ENCODE data around the gene ZNF274. TPM values are rescaled to one million over a fixed set of nuclear protein-coding genes. Genes with fewer than 3 reads are reported as not detected.

The ZNF274 gene
- total RNA-seq, 4 donors from 2014 or later: 16.5 to 30.4 (median 21.7) TPM

DNA sequence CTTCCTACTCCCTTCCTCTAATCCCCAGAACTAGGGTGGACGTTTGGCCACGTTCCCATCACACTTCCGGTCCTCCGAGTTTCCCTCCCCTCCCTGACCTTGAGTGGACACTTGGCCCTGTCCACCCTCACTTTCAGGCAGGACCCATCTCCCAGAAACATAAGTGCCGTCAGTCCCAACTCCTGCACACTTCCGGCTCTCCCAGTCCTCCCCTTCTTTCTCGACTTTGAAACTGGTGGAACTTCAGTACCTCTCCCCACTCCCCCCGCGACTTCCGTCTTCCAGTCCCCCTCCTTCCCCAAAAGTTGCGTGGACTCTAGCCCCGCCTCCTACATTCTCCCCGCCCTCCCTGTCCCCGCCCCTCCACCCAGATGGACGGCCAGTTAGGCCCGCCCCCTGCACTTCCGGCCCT is 278 bp upstream of the ZNF274 start:
- DNase-seq (ENCODE audit: low spot score) (no peak), ATAC-seq (ENCODE audit: low FRiP score) (no peak)
- TF ChIP-seq, protein P1, sequence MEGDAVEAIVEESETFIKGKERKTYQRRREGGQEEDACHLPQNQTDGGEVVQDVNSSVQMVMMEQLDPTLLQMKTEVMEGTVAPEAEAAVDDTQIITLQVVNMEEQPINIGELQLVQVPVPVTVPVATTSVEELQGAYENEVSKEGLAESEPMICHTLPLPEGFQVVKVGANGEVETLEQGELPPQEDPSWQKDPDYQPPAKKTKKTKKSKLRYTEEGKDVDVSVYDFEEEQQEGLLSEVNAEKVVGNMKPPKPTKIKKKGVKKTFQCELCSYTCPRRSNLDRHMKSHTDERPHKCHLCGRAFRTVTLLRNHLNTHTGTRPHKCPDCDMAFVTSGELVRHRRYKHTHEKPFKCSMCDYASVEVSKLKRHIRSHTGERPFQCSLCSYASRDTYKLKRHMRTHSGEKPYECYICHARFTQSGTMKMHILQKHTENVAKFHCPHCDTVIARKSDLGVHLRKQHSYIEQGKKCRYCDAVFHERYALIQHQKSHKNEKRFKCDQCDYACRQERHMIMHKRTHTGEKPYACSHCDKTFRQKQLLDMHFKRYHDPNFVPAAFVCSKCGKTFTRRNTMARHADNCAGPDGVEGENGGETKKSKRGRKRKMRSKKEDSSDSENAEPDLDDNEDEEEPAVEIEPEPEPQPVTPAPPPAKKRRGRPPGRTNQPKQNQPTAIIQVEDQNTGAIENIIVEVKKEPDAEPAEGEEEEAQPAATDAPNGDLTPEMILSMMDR (IDR thresholded peaks at IDR 0.05): no peak

- DNase-seq (ENCODE audit: low spot score) (no peak), ATAC-seq (ENCODE audit: low FRiP score) (no peak)
- TF ChIP-seq, protein P1 (IDR thresholded peaks at IDR 0.05): no peak
These were observed 955 bp downstream of the ZNF274 start for GRCh38 chr19:58183817-58184215.

GRCh38 chr19:58196901-58197616 is 14.2 kb downstream of the ZNF274 start:
- ATAC-seq (ENCODE audit: low FRiP score) (no peak), DNase-seq (ENCODE audit: low spot score) (no peak)
- TF ChIP-seq, protein P1 (IDR thresholded peaks at IDR 0.05): no peak

DNA sequence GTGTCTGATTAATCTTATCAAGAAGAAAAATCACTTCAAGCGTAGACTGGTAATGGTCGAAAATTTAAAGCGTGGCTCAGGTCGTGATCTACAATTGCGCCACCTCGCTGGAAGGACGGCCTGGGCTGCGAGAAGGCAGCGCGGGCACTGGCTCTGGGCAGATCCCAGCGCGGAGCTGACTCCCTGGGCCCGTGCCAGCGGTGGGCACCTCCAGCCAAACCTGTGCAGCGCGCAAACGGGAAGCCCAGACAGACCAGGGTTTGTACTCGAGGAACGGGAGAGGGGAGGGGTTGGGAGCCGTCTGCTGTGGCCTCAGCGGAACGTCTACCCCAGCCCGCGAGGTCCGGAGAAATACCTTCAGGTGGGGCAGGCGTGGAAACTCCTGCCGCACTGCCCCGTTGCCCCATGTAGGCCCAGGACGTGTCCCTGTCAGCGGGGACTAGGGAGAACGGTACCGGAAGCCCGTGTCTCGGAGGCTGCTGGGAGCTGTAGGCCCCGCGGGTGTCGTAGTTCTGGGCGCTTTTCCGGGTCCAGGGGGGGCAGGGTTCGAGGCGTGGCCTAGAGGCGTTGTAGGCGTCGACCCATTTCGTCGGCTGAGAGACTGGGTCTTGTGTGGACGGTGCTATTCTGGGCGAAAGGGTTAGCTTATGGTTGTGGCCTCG is 21.1 kb downstream of the ZNF274 start:
- TF ChIP-seq, protein P1 (IDR thresholded peaks at IDR 0.05): no peak
- DNase-seq (ENCODE audit: low spot score) (no peak), ATAC-seq (ENCODE audit: low FRiP score) (no peak)

DNA sequence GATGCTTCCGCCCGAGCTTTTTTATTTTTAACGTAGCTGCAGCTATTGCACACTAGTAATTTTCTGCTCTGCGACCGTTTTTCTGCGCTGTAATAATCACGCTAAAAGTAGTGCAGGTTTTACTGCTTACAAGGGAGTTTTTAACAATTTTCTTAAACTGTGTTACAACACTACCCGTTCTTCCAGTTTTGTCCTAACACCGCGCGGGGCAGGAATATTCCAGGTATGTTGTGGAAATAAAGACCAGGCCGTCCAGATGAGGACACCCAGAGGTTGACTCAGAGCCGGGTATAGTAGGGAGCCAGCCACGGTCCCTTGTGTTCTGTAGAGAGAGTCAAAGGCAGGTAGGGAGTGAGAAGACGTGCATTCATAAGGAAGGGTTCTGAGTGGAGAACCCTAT is 21.7 kb downstream of the ZNF274 start:
- no peak for DNase-seq (ENCODE audit: low spot score)
- no peak for ATAC-seq (ENCODE audit: low FRiP score)
- TF ChIP-seq, protein P1 (IDR thresholded peaks at IDR 0.05): no peak

DNA sequence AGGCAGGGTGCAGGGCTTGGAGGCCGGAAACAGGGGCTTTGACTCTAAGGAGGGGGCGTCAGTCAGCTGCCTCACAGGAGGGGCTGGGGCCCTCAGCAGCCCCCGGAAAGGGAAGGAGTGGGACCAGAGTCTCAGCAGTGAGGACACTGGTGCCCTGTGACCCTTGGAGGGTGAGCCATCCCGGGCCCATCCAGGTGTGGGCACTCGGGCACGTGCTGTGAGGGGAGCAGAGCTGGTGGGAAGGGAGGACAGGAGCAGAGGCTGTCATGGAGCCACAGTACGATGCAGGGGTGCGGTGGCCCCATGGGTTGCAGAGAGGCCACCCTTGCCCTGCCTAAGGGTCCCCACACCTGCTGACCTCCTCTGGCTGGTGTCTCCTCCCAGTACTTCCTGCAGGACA is 26.7 kb downstream of the ZNF274 start:
- TF ChIP-seq, protein P1 (IDR thresholded peaks at IDR 0.05): no peak
- ATAC-seq (ENCODE audit: low FRiP score) (no peak), DNase-seq (ENCODE audit: low spot score) (no peak)

Measured in omental fat pad (tissue), 4 donors.